ENCODE results near the gene CCDC197.

Gene CCDC197

DNA sequence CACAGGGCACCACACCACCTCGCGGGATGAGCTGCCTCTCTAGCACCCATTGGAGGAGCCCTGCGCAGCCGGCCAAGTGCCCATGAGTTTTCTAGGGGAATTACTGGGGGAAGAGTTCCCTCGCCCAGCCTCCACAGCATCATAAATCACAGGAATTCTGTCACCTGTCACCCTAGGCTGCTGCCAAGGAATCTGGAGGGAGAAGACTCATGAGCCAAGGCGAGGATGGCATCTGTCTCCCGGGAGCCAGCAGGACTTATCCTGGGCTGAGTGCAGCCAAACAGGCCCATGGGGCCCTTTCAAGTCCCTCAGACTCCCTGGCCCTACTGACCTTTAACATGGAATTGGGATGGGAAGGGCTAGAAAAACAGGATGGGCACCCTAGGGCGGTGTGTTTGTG lies 21.2 kb downstream of the CCDC197 start:
- Histone ChIP-seq H3K27ac (ENCODE audit: insufficient read depth in 1 of 2, low read depth in 1 of 2, low read length in 2 of 2, poor library complexity in 1 of 2, severe bottlenecking in 2 of 2) (no peak overlapping the region), H3K4me1 (ENCODE audit: control extremely low read depth in 1 of 4, control insufficient read depth in 4 of 4, insufficient read depth in 4 of 4, low read length in 3 of 4) (no peaks in the 10 kb centered on the region), H3K36me3 (ENCODE audit: control insufficient read depth in 4 of 4, insufficient read depth in 4 of 4, low read length in 3 of 4) (no peaks in the 10 kb centered on the region), H3K9me3 (ENCODE audit: control extremely low read depth in 1 of 5, control insufficient read depth in 4 of 5, insufficient read depth in 2 of 5, low read depth in 1 of 5, low read length in 4 of 5) (peaks cover 0 to 2% (median 0%) of the 10 kb centered on the region in 5 experiments), H3K4me3 (ENCODE audit: control insufficient read depth in 1 of 7, extremely low read depth in 1 of 7, insufficient read depth in 4 of 7, low read depth in 2 of 7, low read length in 6 of 7) (no peak overlapping the region), H3K27me3 (replicated peaks in 2 of 5; ENCODE audit: control insufficient read depth in 4 of 5, insufficient read depth in 5 of 5, low read length in 4 of 5) (peaks cover 0 to 7% (median 0%) of the 10 kb centered on the region in 5 experiments)
- POLR2A ChIA-PET, result no interaction called here
- WGBS (ENCODE audit: insufficient coverage), result 77% methylated on average over 5 of the region's 8 CpGs
- CTCF ChIA-PET, result interaction anchor here (1.2 to 3.0 kb wide), 3 partner anchors 13 to 83 kb away, joined by 3 to 10 read pairs (median 4); no protein-coding TSS in a partner anchor
- DNase-seq, result no peak

DNA sequence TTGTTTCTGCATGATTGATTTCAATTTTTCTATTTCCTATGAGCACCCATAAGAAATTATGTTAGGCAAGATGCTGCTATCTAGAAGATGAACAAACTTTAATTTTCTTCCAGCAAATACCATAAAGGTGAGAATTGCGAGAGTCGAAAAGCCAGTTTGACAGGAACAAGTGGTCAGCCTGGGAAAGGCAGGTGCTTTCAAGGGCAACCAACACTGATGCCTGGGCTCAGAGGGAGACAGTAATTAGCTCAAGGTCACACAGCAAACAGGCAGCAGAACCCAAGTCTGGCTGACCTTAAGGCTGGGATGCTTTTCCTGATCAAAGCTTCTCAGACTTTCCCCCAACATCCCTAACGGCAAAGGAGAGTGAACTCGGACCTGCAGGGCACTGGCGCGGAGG lies 22.2 kb downstream of the CCDC197 start:
- Histone ChIP-seq H3K27ac (ENCODE audit: insufficient read depth in 1 of 2, low read depth in 1 of 2, low read length in 2 of 2, poor library complexity in 1 of 2, severe bottlenecking in 2 of 2) (no peak overlapping the region), H3K27me3 (replicated peaks in 2 of 5; ENCODE audit: control insufficient read depth in 4 of 5, insufficient read depth in 5 of 5, low read length in 4 of 5) (peaks cover 0 to 7% (median 0%) of the 10 kb centered on the region in 5 experiments), H3K36me3 (ENCODE audit: control insufficient read depth in 4 of 4, insufficient read depth in 4 of 4, low read length in 3 of 4) (no peaks in the 10 kb centered on the region), H3K4me1 (ENCODE audit: control extremely low read depth in 1 of 4, control insufficient read depth in 4 of 4, insufficient read depth in 4 of 4, low read length in 3 of 4) (no peaks in the 10 kb centered on the region), H3K9me3 (ENCODE audit: control extremely low read depth in 1 of 5, control insufficient read depth in 4 of 5, insufficient read depth in 2 of 5, low read depth in 1 of 5, low read length in 4 of 5) (peaks cover 0 to 2% (median 0%) of the 10 kb centered on the region in 5 experiments), H3K4me3 (ENCODE audit: control insufficient read depth in 1 of 7, extremely low read depth in 1 of 7, insufficient read depth in 4 of 7, low read depth in 2 of 7, low read length in 6 of 7) (no peak overlapping the region)
- no CpG with 5 or more reads among the region's 6 CpGs for WGBS (ENCODE audit: insufficient coverage)
- ChIA-PET CTCF (interaction anchor here (0.6 to 3.0 kb wide), 5 partner anchors 13 to 123 kb away, joined by 3 to 10 read pairs (median 4); no protein-coding TSS in a partner anchor), POLR2A (no interaction called here)
- DNase-seq, result no peak

DNA sequence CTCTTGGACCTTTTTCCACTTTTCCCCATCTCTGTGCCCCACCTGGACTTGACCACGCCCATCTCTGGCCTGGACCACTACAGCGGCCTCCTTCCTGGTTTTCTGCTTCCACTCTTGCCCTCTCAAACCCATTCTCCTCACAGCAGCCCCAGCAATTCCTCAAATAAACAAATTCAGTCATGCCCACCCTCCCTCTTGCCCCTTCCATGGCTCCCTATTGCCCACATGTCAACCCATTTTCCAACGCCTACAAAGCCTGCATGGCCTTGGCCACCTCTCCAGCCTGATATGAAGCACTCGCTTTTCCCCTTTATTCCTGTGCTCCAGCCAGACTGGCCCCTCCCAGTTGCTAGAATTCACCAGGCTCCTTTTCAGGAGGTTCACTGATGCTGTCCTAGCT lies 23.2 kb downstream of the CCDC197 start:
- peaks cover 0 to 2% (median 0%) of the 10 kb centered on the region in 5 experiments for H3K9me3 ChIP-seq (ENCODE audit: control extremely low read depth in 1 of 5, control insufficient read depth in 4 of 5, insufficient read depth in 2 of 5, low read depth in 1 of 5, low read length in 4 of 5)
- H3K36me3 ChIP-seq (ENCODE audit: control insufficient read depth in 4 of 4, insufficient read depth in 4 of 4, low read length in 3 of 4), result no peaks in the 10 kb centered on the region
- ChIA-PET CTCF (interaction anchor here (0.6 to 2.4 kb wide), 6 partner anchors 9 to 341 kb away, joined by 3 to 5 read pairs (median 3); partner anchors contain the start of gene CCDC197), POLR2A (no interaction called here)
- no peak overlapping the region for H3K4me3 ChIP-seq (ENCODE audit: control insufficient read depth in 1 of 7, extremely low read depth in 1 of 7, insufficient read depth in 4 of 7, low read depth in 2 of 7, low read length in 6 of 7)
- peaks cover 0 to 7% (median 0%) of the 10 kb centered on the region in 5 experiments for H3K27me3 ChIP-seq (replicated peaks in 2 of 5; ENCODE audit: control insufficient read depth in 4 of 5, insufficient read depth in 5 of 5, low read length in 4 of 5)
- H3K27ac ChIP-seq (ENCODE audit: insufficient read depth in 1 of 2, low read depth in 1 of 2, low read length in 2 of 2, poor library complexity in 1 of 2, severe bottlenecking in 2 of 2), result no peak overlapping the region
- no peaks in the 10 kb centered on the region for H3K4me1 ChIP-seq (ENCODE audit: control extremely low read depth in 1 of 4, control insufficient read depth in 4 of 4, insufficient read depth in 4 of 4, low read length in 3 of 4)
- 100% methylated on average over 4 of the region's 4 CpGs for WGBS (ENCODE audit: insufficient coverage)
- no peak for DNase-seq

DNA sequence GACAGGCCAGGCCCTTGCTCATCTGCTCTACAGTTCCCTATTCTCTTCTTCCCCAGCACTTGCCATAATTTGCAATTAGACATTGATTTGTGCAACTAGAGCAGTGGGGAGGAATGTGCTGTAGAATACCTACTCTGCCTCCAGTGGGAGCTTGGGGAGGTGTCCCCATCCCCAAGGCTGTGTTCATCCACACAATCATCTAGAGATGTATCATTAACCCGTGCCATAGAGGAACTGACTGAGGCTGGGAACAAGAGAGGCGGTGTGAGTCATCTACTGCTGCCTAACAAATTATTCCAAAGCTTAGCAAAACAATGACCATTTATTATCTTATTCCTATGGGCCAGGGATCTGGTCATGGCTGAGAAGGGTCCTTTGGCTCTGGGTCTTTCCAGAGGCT lies 23.9 kb downstream of the CCDC197 start:
- H3K27ac ChIP-seq (ENCODE audit: insufficient read depth in 1 of 2, low read depth in 1 of 2, low read length in 2 of 2, poor library complexity in 1 of 2, severe bottlenecking in 2 of 2), result no peak overlapping the region
- peaks cover 0 to 2% (median 0%) of the 10 kb centered on the region in 4 experiments for H3K4me1 ChIP-seq (ENCODE audit: control extremely low read depth in 1 of 4, control insufficient read depth in 4 of 4, insufficient read depth in 4 of 4, low read length in 3 of 4)
- H3K36me3 ChIP-seq (ENCODE audit: control insufficient read depth in 4 of 4, insufficient read depth in 4 of 4, low read length in 3 of 4), result no peaks in the 10 kb centered on the region
- ChIA-PET CTCF (interaction anchor here (1.0 to 2.4 kb wide), 5 partner anchors 10 to 24 kb away, joined by 3 to 5 read pairs (median 3); partner anchors contain the start of gene CCDC197), POLR2A (no interaction called here)
- WGBS (ENCODE audit: insufficient coverage), result no CpG with 5 or more reads among the region's 2 CpGs
- no peak for DNase-seq
- no peak overlapping the region for H3K4me3 ChIP-seq (ENCODE audit: control insufficient read depth in 1 of 7, extremely low read depth in 1 of 7, insufficient read depth in 4 of 7, low read depth in 2 of 7, low read length in 6 of 7)
- peaks cover 0 to 5% (median 0%) of the 10 kb centered on the region in 5 experiments for H3K27me3 ChIP-seq (replicated peaks in 2 of 5; ENCODE audit: control insufficient read depth in 4 of 5, insufficient read depth in 5 of 5, low read length in 4 of 5)
- no peaks in the 10 kb centered on the region for H3K9me3 ChIP-seq (ENCODE audit: control extremely low read depth in 1 of 5, control insufficient read depth in 4 of 5, insufficient read depth in 2 of 5, low read depth in 1 of 5, low read length in 4 of 5)

DNA sequence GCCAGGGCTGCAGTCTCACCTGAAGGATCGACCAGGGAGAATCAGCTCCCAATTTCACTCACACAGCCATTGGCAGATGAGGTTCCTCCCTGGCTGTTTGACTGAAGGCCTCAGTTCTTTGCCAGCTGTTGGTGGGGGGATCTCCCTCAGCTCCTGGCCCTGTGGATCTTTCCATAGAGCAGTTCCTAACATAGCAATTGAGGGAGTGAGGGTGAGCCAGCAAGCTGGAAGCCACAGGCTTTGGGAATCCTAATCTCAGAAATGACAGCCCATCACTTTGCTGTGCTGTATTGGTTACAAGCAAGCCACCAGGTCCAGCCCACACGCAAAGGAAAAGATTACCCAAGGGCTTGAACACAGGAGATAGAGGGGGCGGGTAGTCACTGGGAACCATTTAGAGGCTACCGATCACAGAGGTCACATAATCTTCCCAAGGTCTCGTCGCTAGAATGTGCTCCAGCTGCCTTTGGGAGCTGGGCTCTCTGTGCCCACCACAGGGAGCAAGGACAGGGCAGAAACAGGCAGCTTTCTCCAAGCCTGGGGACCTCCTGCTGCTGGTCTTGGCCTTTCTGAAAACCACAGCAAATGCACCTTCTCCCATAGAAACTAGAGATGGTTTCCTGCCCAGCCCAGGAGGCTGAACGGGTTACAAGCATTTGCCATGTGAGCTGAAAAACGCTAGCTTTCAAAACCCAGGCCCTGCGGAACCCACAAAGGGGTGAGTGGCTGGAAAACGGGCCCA lies 24.5 kb downstream of the CCDC197 start:
- Histone ChIP-seq H3K36me3 (ENCODE audit: control insufficient read depth in 4 of 4, insufficient read depth in 4 of 4, low read length in 3 of 4) (no peaks in the 10 kb centered on the region), H3K27ac (ENCODE audit: insufficient read depth in 1 of 2, low read depth in 1 of 2, low read length in 2 of 2, poor library complexity in 1 of 2, severe bottlenecking in 2 of 2) (no peak overlapping the region), H3K27me3 (replicated peaks in 2 of 5; ENCODE audit: control insufficient read depth in 4 of 5, insufficient read depth in 5 of 5, low read length in 4 of 5) (peaks cover 0 to 4% (median 0%) of the 10 kb centered on the region in 5 experiments), H3K9me3 (ENCODE audit: control extremely low read depth in 1 of 5, control insufficient read depth in 4 of 5, insufficient read depth in 2 of 5, low read depth in 1 of 5, low read length in 4 of 5) (no peaks in the 10 kb centered on the region), H3K4me3 (ENCODE audit: control insufficient read depth in 1 of 7, extremely low read depth in 1 of 7, insufficient read depth in 4 of 7, low read depth in 2 of 7, low read length in 6 of 7) (no peak overlapping the region), H3K4me1 (ENCODE audit: control extremely low read depth in 1 of 4, control insufficient read depth in 4 of 4, insufficient read depth in 4 of 4, low read length in 3 of 4) (peaks cover 0 to 3% (median 0%) of the 10 kb centered on the region in 4 experiments)
- CTCF ChIA-PET, result interaction anchor here (1.0 to 2.4 kb wide), 6 partner anchors 10 to 82 kb away, joined by 3 to 5 read pairs (median 4); no protein-coding TSS in a partner anchor
- DNase-seq, result no peak
- 89% methylated on average over 10 of the region's 10 CpGs for WGBS (ENCODE audit: insufficient coverage)
- POLR2A ChIA-PET, result no interaction called here

DNA sequence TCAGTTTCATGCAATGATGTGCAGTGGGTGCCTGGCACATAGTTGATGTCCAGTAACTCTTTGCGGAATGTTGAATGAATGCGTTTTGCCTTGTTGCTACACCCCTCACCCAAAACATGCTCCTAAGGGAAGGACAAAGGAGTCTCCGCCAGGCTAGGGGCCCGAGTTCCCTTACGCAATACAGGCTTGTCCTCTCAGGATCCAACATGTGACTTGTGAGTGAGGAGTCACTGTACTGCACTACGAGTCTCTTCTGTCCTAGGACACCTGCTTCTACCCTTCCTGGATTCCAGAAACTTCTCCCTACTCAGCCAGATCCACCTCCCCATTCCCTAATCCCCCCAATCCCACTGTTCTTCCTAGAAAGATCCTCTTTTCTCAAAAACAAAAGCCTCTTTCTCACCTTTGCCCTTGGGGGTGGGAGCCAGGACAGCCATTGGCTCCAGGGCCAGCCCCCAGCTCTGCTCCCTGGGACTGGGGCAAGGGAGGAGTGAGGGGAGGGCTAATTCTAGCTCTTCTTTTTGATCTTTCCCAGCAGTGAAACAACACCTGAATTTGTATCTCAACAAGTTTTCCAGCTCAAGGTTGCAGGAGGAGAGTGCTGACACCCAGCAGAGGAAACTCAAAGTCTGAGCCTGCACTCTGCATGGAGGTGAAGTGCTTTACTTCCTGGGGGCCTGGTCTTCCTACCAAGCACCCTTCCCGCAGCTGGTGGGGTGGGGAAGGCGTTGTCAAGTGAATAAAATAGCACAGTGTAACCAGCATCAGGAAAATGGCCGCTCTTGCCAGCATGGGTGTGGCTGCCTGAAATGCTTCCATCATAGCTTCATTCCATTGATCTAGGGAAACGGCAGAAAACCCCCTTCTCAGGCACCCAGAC lies 25.7 kb downstream of the CCDC197 start:
- ChIA-PET CTCF (interaction anchor here (1.2 to 2.1 kb wide), 4 partner anchors 13 to 83 kb away, joined by 3 to 4 read pairs (median 4); no protein-coding TSS in a partner anchor), POLR2A (interaction anchor here (0.6 kb wide), 1 partner anchor 95 kb away, joined by 3 read pairs; the partner anchor contains the start of gene FAM181A)
- Histone ChIP-seq H3K4me3 (ENCODE audit: control insufficient read depth in 1 of 7, extremely low read depth in 1 of 7, insufficient read depth in 4 of 7, low read depth in 2 of 7, low read length in 6 of 7) (no peak overlapping the region), H3K4me1 (ENCODE audit: control extremely low read depth in 1 of 4, control insufficient read depth in 4 of 4, insufficient read depth in 4 of 4, low read length in 3 of 4) (peaks cover 0 to 6% (median 2%) of the 10 kb centered on the region in 4 experiments), H3K27me3 (replicated peaks in 2 of 5; ENCODE audit: control insufficient read depth in 4 of 5, insufficient read depth in 5 of 5, low read length in 4 of 5) (peaks cover 0 to 2% (median 0%) of the 10 kb centered on the region in 5 experiments), H3K27ac (ENCODE audit: insufficient read depth in 1 of 2, low read depth in 1 of 2, low read length in 2 of 2, poor library complexity in 1 of 2, severe bottlenecking in 2 of 2) (no peak overlapping the region), H3K9me3 (ENCODE audit: control extremely low read depth in 1 of 5, control insufficient read depth in 4 of 5, insufficient read depth in 2 of 5, low read depth in 1 of 5, low read length in 4 of 5) (no peaks in the 10 kb centered on the region), H3K36me3 (ENCODE audit: control insufficient read depth in 4 of 4, insufficient read depth in 4 of 4, low read length in 3 of 4) (no peaks in the 10 kb centered on the region)
- WGBS (ENCODE audit: insufficient coverage), result 92% methylated on average over 8 of the region's 10 CpGs
- no peak for DNase-seq

Data from common myeloid progenitor, CD34-positive (primary cell).